ENCODE results near the gene CLEC4F. TPM values are rescaled to one million over a fixed set of nuclear protein-coding genes. Genes with fewer than 3 reads are reported as not detected.
A peak's percentile ranks its signal among the peaks of the same experiment; 100 is the strongest.

Gene CLEC4F
- total and polyA plus RNA-seq, 2 donors (not counting 3 experiments of a cell fraction or from before 2014, with no cell fraction given) = not detected

GRCh38 chr2:70826696-70827350 lies 6.4 kb upstream of the CLEC4F start:
- intact Hi-C loops (cut with micrococcal nuclease) = no loop called here
- Histone ChIP-seq H3K4me2 (ENCODE audit: insufficient read depth, low read length) (no peak overlapping the region), H3K9ac (replicated peaks; ENCODE audit: extremely low read depth, insufficient read depth, low read length) (no peak overlapping the region), H3K9me3 (replicated peaks; ENCODE audit: control insufficient read depth, insufficient read depth, low read length) (no peaks in the 10 kb centered on the region), H3K4me1 (ENCODE audit: control insufficient read depth, extremely low read depth, insufficient read depth, low read length) (peaks cover 20% of the 10 kb centered on the region), H3K4me3 (replicated peaks in 1 of 3; ENCODE audit: insufficient read depth in 1 of 3, low read depth in 1 of 3, low read length in 3 of 3) (no peak overlapping the region), H3K27me3 (ENCODE audit: control insufficient read depth in 2 of 2, insufficient read depth in 2 of 2, low read length in 2 of 2) (no peaks in the 10 kb centered on the region), H4K20me1 (replicated peaks; ENCODE audit: control insufficient read depth, extremely low read depth, insufficient read depth, low read length) (no peaks in the 10 kb centered on the region), H2AFZ (ENCODE audit: low read depth, low read length) (no peak overlapping the region), H3K9me1 (replicated peaks; ENCODE audit: control insufficient read depth, extremely low read depth, insufficient read depth, low read length) (no peaks in the 10 kb centered on the region), H3K36me3 (ENCODE audit: control insufficient read depth in 2 of 2, extremely low read depth in 1 of 2, insufficient read depth in 2 of 2, low read length in 2 of 2) (no peaks in the 10 kb centered on the region), H3K79me2 (ENCODE audit: control insufficient read depth, insufficient read depth, low read length) (no peaks in the 10 kb centered on the region), H3K27ac (ENCODE audit: insufficient read depth, low read depth, low read length) (no peak overlapping the region)
- DNase-seq (ENCODE audit: low read depth, low spot score) (no peak), FAIRE-seq (peak; percentile 64)
- no TSS peak for BruUV-seq (replicated peaks)
- ChIA-PET POLR2A (no interaction called here), CTCF (interaction anchor here (1.0 to 1.1 kb wide), 2 partner anchors 93 to 122 kb away, joined by 5 read pairs; no protein-coding TSS in a partner anchor)
- no peak for TF ChIP-seq JUN (IDR thresholded peaks at IDR 0.05; ENCODE audit: borderline replicate concordance, insufficient read depth, insufficient read length, low read depth)
- TF ChIP-seq FOS (IDR thresholded peaks at IDR 0.05; ENCODE audit: borderline replicate concordance, insufficient read depth, low read length) = no peak
- TF ChIP-seq GATA2 (IDR thresholded peaks at IDR 0.05; ENCODE audit: insufficient read depth, insufficient read length, low read depth, low read length) = no peak
- TF ChIP-seq EZH2 (IDR thresholded peaks at IDR 0.05; ENCODE audit: borderline replicate concordance, low read depth, low read length, severe bottlenecking) = no peak
- dilution Hi-C loops (cut with MboI; ENCODE audit: extremely low pct_ligation_motif_present, low sequenced_read_pairs) = no loop called here

GRCh38 chr2:70823249-70823648 lies 2.9 kb upstream of the CLEC4F start:
- H3K79me2 ChIP-seq (ENCODE audit: control insufficient read depth, insufficient read depth, low read length) = no peaks in the 10 kb centered on the region
- DNase-seq (ENCODE audit: low read depth, low spot score) = no peak
- TF ChIP-seq MAX (IDR thresholded peaks at IDR 0.05; ENCODE audit: insufficient read depth, insufficient read length) (no peak), MYC (IDR thresholded peaks at IDR 0.05; ENCODE audit: low read depth, low read length) (no peak), EZH2 (IDR thresholded peaks at IDR 0.05; ENCODE audit: borderline replicate concordance, low read depth, low read length, severe bottlenecking) (no peak), FOS (IDR thresholded peaks at IDR 0.05; ENCODE audit: borderline replicate concordance, insufficient read depth, low read length) (no peak)
- no peak overlapping the region for H3K27ac ChIP-seq (ENCODE audit: insufficient read depth, low read depth, low read length)
- ChIA-PET CTCF (no interaction called here), POLR2A (no interaction called here)
- H3K4me2 ChIP-seq (ENCODE audit: insufficient read depth, low read length) = no peak overlapping the region
- no peak overlapping the region for H2AFZ ChIP-seq (ENCODE audit: low read depth, low read length)
- intact Hi-C loops (cut with micrococcal nuclease) = no loop called here
- no peaks in the 10 kb centered on the region for H4K20me1 ChIP-seq (replicated peaks; ENCODE audit: control insufficient read depth, extremely low read depth, insufficient read depth, low read length)
- H3K4me3 ChIP-seq (replicated peaks in 1 of 3; ENCODE audit: insufficient read depth in 1 of 3, low read depth in 1 of 3, low read length in 3 of 3) = no peak overlapping the region
- H3K9me3 ChIP-seq (replicated peaks; ENCODE audit: control insufficient read depth, insufficient read depth, low read length) = no peaks in the 10 kb centered on the region
- no peak overlapping the region for H3K9ac ChIP-seq (replicated peaks; ENCODE audit: extremely low read depth, insufficient read depth, low read length)
- H3K9me1 ChIP-seq (replicated peaks; ENCODE audit: control insufficient read depth, extremely low read depth, insufficient read depth, low read length) = no peaks in the 10 kb centered on the region
- no peaks in the 10 kb centered on the region for H3K36me3 ChIP-seq (ENCODE audit: control insufficient read depth in 2 of 2, extremely low read depth in 1 of 2, insufficient read depth in 2 of 2, low read length in 2 of 2)
- no TSS peak for BruUV-seq (replicated peaks)
- FAIRE-seq = no peak
- peaks cover 2% of the 10 kb centered on the region for H3K4me1 ChIP-seq (ENCODE audit: control insufficient read depth, extremely low read depth, insufficient read depth, low read length)
- no peaks in the 10 kb centered on the region for H3K27me3 ChIP-seq (ENCODE audit: control insufficient read depth in 2 of 2, insufficient read depth in 2 of 2, low read length in 2 of 2)
- dilution Hi-C loops (cut with MboI; ENCODE audit: extremely low pct_ligation_motif_present, low sequenced_read_pairs) = no loop called here
